Skeletal muscle tissue (tissue), 4 donors: ENCODE measurements around the gene UGT1A8. TPM values are rescaled to one million over a fixed set of nuclear protein-coding genes. Genes with fewer than 3 reads are reported as not detected.
"Not testable (repeated sequence)": the region's sequence is repeated elsewhere in the genome, so short reads cannot be mapped to it uniquely, and the experiment has no call there.

Source experiments
- H3K27ac ChIP-seq: one replicate; pipeline ENCODE4 v1.7.0; 2013; ENCODE audit warnings: mild to moderate bottlenecking, low read depth, low read length, inconsistent platforms
- H3K27me3 ChIP-seq, 3 donors: one replicate each; pipeline ENCODE4 v1.7.0; 2013; ENCODE audit warnings: low read length in 3 of 3; ENCODE audit not compliant: control insufficient read depth in 3 of 3, insufficient read depth in 3 of 3
- H3K36me3 ChIP-seq, 3 donors: one replicate each; pipeline ENCODE4 v1.7.0; 2013; ENCODE audit warnings: low read length in 3 of 3; ENCODE audit not compliant: control insufficient read depth in 3 of 3, insufficient read depth in 3 of 3
- H3K4me1 ChIP-seq, 3 donors: one replicate each; pipeline ENCODE4 v1.7.0; 2013; ENCODE audit warnings: low read length in 3 of 3, mild to moderate bottlenecking in 3 of 3; ENCODE audit not compliant: control insufficient read depth in 3 of 3, insufficient read depth in 3 of 3
- H3K4me3 ChIP-seq, 3 donors: one replicate each; pipeline ENCODE4 v1.7.0; 2013; ENCODE audit warnings: low read length in 3 of 3
- H3K9ac ChIP-seq, 3 donors: one replicate each; pipeline ENCODE4 v1.7.0; 2013; ENCODE audit warnings: low read length in 3 of 3, mild to moderate bottlenecking in 3 of 3, moderate library complexity in 2 of 3, low read depth in 1 of 3
- H3K9me3 ChIP-seq, 3 donors: one replicate each; pipeline ENCODE4 v1.7.0; 2013; ENCODE audit warnings: low read length in 3 of 3; ENCODE audit not compliant: control insufficient read depth in 3 of 3
- total RNA-seq: library from RNA; depleted of rRNA; stranded (reverse); fragments of >200 nt; gene quantifications from one replicate; pipeline ENCODE4 v1.2.3, GENCODE V29; 2014
- donor health status: Osteomylitis.

Gene UGT1A8
- total RNA-seq, 1 donor from 2014 or later: not detected

DNA sequence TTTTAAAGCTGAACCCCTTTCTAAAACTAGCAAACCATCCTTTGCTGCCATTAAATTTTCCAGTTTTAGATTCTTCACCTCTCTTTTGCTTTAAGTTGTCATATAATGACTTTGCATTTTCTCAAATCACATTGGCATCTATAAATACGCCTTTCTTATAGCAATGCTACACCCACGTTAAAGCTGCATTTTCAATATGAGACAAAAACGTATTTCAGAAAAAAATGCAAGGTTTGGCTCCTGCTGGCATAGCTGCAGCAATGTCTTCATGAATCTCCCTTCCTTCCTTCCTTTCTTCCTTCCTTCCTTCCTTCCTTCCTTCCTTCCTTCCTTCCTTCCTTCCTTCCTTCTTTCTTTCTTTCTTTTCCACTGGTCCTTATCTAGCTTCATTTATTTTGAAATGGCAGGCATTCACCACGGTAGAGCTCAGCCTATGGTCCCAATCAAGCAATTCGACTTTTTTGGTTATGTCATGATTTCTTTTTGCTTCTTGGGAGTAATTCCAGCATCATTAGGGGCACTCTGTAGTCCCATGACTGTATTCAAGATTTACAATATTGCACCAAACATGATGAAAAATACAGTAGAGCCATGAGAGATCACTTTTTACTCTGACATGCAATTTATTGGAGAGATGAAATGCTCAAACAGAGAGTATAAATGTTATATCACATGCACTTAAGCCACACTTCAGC, 10.0 kb downstream of the UGT1A8 start:
- H3K4me1 ChIP-seq: no peaks in the 10 kb centered on the region
- H3K9ac ChIP-seq: no peak overlapping the region
- no peaks in the 10 kb centered on the region for H3K27me3 ChIP-seq
- no peak overlapping the region for H3K27ac ChIP-seq
- H3K9me3 ChIP-seq: peaks cover 0 to 5% (median 0%) of the 10 kb centered on the region in 3 donors
- no peaks in the 10 kb centered on the region for H3K36me3 ChIP-seq
- no peak overlapping the region for H3K4me3 ChIP-seq

DNA sequence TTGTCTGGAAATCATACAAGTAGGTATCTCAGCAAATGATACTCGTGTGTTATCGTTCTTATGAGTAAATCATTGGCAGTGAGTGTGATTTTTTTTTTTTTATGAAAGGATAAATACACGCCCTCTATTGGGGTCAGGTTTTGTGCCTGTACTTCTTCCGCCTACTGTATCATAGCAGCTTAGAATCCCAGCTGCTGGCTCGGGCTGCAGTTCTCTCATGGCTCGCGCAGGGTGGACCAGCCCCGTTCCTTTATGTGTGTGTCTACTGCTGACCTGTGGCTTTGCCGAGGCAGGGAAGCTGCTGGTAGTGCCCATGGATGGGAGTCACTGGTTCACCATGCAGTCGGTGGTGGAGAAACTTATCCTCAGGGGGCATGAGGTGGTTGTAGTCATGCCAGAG, 18.9 kb downstream of the UGT1A8 start, which contains the start of gene UGT1A10:
UGT1A10 (plus strand) TSS at position 143 of the 400 bp plus-strand sequence; CDS start at position 218, 75 bp downstream.
- H3K27me3 ChIP-seq, H3K4me1 ChIP-seq, H3K27ac ChIP-seq, H3K9me3 ChIP-seq, H3K36me3 ChIP-seq, H3K9ac ChIP-seq, H3K4me3 ChIP-seq: not testable (repeated sequence)

DNA sequence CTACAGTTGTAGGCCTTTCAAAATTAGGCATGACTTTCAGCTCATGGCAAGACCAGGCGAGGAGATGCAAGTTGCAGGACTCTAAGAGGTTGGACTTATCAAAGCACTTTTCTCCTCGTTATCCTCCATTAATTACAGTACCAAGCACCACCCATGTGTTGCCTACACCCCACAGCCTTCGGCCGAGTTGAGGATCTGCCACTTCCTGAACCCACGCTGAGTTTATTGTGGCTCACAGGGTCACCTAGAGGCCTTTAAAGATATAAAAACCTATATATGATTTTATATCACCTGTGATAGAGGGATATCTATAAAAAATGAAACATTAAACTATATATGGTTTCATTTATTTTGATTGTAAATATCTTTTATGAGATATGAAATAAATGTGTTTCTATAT, 21.4 kb downstream of the UGT1A8 start:
- no peak overlapping the region for H3K27ac ChIP-seq
- H3K36me3 ChIP-seq: no peaks in the 10 kb centered on the region
- H3K9me3 ChIP-seq: peaks cover 0 to 2% (median 0%) of the 10 kb centered on the region in 3 donors
- H3K4me3 ChIP-seq: no peak overlapping the region
- H3K9ac ChIP-seq: no peak overlapping the region
- H3K4me1 ChIP-seq: no peaks in the 10 kb centered on the region
- peaks cover 0 to 3% (median 3%) of the 10 kb centered on the region in 3 donors for H3K27me3 ChIP-seq

DNA sequence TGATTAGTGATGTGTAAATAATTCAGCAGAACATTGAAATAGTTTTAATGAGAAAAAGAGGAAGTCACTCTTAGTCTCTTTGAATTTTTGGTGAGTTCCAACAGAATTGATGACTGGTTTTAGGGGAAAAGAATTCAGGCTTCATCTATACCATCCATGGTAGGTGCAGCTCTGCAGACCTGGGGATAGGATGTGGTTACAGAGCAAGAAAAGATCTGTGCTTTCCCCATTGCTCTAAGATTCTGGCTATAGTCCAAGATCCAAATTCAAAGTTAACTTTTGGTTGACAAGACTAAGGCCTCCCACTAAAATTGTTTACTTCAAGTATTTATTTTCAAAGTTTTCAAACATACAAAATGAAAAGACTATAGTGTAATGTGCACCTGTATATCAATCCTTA, 22.4 kb downstream of the UGT1A8 start:
- no peaks in the 10 kb centered on the region for H3K36me3 ChIP-seq
- no peaks in the 10 kb centered on the region for H3K4me1 ChIP-seq
- no peak overlapping the region for H3K4me3 ChIP-seq
- peaks cover 0 to 3% (median 3%) of the 10 kb centered on the region in 3 donors for H3K27me3 ChIP-seq
- H3K9ac ChIP-seq: no peak overlapping the region
- H3K27ac ChIP-seq: no peak overlapping the region
- H3K9me3 ChIP-seq: peaks cover 0 to 2% (median 0%) of the 10 kb centered on the region in 3 donors

DNA sequence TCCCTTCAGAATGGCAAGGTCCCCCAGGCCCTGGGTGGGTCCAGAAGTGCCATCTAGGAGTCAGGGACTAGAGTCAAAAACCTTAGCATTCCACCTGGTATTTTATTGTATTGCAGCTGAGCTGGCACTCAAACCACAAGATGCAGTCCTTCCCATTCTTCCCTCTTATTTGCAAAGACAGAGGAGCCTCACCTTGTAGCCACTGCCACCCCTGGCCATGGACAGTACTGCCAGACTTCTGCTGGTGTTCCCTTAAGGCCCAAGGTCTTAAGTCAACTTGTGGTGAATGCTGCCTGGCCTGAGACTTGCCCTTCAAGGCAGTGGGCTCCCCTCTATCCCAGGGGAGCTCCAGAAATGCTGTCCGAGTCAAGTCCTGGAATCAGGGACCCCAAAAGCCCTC, 25.7 kb downstream of the UGT1A8 start:
- Histone ChIP-seq H3K36me3 (no peaks in the 10 kb centered on the region), H3K9ac (no peak overlapping the region), H3K4me3 (no peak overlapping the region), H3K27ac (no peak overlapping the region), H3K4me1 (no peaks in the 10 kb centered on the region), H3K27me3 (no peaks in the 10 kb centered on the region), H3K9me3 (no peaks in the 10 kb centered on the region)

DNA sequence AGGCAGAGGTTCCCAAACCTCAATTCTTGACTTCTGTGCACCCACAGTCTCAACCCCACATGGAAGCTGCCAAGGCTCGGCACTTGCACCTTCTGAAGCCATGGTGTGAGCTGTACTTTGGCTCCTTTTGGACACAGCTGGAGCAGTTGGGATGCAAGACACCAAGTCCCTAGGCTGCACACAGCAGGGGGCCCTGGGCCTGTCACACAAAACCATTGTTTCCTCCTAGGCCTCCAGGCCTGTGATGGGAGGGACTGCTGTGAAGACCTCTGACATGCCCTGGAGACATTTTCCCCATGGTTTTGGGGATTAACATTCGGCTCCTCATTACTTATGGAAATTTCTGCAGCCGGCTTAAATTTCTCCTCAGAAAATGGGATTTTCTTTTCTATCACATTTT, 28.6 kb downstream of the UGT1A8 start:
- H3K9me3 ChIP-seq: not testable (repeated sequence)

DNA sequence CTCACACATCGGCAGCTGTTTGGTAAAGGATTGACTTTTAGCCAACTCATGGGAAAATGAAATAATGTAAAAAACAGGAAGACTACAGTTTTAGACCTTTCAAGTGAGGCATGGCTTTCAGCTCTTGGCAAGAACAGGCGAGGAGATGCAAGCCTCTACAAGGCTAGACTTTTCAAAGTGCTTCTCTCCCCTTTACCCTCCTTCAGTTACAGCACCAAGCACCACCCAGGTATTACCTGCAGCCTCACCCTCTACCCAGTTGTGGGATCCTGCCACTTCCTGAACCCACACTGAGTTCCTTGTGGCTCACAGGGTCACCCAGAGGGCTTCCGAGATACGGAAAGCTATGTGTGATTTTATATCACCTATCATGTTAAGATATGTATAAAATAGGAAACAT, 33.5 kb downstream of the UGT1A8 start:
- H3K9me3 ChIP-seq: no peaks in the 10 kb centered on the region
- no peak overlapping the region for H3K4me3 ChIP-seq
- H3K36me3 ChIP-seq: no peaks in the 10 kb centered on the region
- H3K27me3 ChIP-seq: peaks cover 0 to 2% (median 2%) of the 10 kb centered on the region in 3 donors
- H3K27ac ChIP-seq: no peak overlapping the region
- no peak overlapping the region for H3K9ac ChIP-seq
- H3K4me1 ChIP-seq: no peaks in the 10 kb centered on the region

More for the DNA sequence above, 28.6 kb downstream of the UGT1A8 start:
- H3K27ac ChIP-seq, H3K27me3 ChIP-seq, H3K9ac ChIP-seq, H3K36me3 ChIP-seq, H3K4me1 ChIP-seq, H3K4me3 ChIP-seq: not testable (repeated sequence)

DNA sequence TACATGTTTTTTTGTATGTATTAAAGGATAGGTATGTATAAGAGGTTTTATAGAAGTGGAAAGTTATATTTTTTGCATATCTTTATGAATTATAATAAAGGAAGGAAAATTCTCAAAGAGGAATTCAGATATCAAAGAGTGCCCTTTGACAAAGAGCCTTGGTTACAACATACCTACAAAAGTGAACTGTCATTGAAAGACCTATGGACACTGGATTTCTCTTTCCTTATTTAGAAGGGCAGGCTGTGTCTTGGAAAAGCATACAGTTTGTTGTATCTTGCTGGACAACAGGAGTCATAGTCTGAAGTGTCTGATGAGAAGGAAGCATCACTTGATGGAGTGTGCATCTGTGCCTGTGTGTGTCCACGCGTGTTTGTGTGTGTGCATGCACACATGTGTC, 34.0 kb downstream of the UGT1A8 start:
- Histone ChIP-seq H3K4me3 (no peak overlapping the region), H3K9ac (no peak overlapping the region), H3K4me1 (no peaks in the 10 kb centered on the region), H3K9me3 (no peaks in the 10 kb centered on the region), H3K27ac (no peak overlapping the region), H3K27me3 (peaks cover 0 to 2% (median 2%) of the 10 kb centered on the region in 3 donors), H3K36me3 (no peaks in the 10 kb centered on the region)

DNA sequence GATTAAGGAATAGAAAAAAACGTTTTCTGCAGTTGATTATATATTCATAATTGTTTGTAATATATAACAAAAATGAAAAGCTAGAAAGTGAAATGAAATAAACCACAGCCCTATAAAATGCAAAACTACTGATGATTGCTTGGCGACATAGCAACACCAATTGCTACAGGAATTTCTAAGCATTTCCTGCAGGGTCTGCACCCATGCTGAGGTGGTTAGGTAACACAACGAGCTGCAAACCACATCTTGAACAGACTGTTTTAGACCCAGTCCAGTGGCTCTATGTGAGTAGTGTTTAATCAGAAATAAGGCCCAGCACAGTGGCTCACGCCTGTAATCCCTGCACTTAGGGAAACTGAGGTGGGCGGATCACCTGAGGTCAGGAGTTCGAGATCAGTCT, 37.1 kb downstream of the UGT1A8 start:
- no peaks in the 10 kb centered on the region for H3K4me1 ChIP-seq
- no peaks in the 10 kb centered on the region for H3K36me3 ChIP-seq
- no peak overlapping the region for H3K9ac ChIP-seq
- H3K27me3 ChIP-seq: peaks cover 0 to 5% (median 2%) of the 10 kb centered on the region in 3 donors
- H3K4me3 ChIP-seq: no peak overlapping the region
- H3K9me3 ChIP-seq: no peaks in the 10 kb centered on the region
- H3K27ac ChIP-seq: no peak overlapping the region

DNA sequence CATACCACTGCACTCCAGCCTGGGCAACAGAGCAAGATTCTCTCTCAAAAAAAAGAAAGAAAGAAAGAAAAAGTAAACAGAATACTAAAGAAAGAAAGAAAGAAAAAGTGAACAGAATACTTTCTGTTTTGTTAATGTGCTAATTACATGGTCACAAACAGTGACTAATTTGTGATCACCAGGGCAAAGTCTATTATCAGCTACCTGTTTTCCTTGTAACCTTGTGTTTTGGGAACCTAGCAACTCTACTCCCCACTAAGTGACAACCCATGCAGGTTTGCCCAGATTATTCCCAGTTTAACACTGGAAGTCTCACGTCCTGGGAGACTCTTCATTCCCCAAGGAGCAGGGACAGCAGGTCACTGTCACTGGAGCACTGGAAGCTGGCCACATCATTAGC, 37.6 kb downstream of the UGT1A8 start:
- no peak overlapping the region for H3K27ac ChIP-seq
- no peak overlapping the region for H3K9ac ChIP-seq
- H3K27me3 ChIP-seq: peaks cover 0 to 5% (median 2%) of the 10 kb centered on the region in 3 donors
- H3K4me3 ChIP-seq: no peak overlapping the region
- H3K4me1 ChIP-seq: no peaks in the 10 kb centered on the region
- H3K36me3 ChIP-seq: no peaks in the 10 kb centered on the region
- H3K9me3 ChIP-seq: no peaks in the 10 kb centered on the region
